ENCODE data around the gene NECAP2. TPM values are rescaled to one million over a fixed set of nuclear protein-coding genes. Genes with fewer than 3 reads are reported as not detected.

The NECAP2 gene
- total RNA-seq, 1 donor from 2014 or later: 46.6 TPM

DNA sequence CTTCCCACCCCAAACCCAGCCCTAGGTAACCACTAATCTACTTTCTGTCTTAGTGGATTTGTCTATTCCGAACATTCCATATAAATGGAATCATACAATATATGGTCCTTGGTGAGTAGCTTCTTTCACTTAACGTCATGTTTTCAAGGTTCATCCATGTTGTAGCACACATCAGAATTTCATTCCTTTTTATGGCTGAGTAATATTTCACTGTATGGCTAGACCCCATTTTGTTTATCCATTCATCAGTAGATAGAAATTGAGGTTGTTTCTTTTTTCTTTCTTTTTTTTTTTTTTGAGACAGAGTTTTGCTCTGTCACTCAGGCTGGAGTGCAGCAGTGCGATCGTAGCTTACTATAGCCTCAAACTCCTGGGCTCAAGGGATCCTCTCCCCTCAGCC is 6.5 kb upstream of the NECAP2 start:
- H3K79me2 ChIP-seq (ENCODE audit: low read depth): no peaks in the 10 kb centered on the region
- no peak overlapping the region for H2AFZ ChIP-seq (replicated peaks)
- DNase-seq (ENCODE audit: low spot score): no peak
- no peak for TF ChIP-seq EZH2 (IDR thresholded peaks at IDR 0.05)
- no peak for TF ChIP-seq EZH2phosphoT487 (IDR thresholded peaks at IDR 0.05)
- no peak for TF ChIP-seq CTCF (IDR thresholded peaks at IDR 0.05)
- H3K27ac Mint-ChIP-seq: no peak overlapping the region
- H3K36me3 ChIP-seq: no peaks in the 10 kb centered on the region
- H3K9ac ChIP-seq: no peak overlapping the region
- no peak overlapping the region for H3K4me2 ChIP-seq
- no peaks in the 10 kb centered on the region for H3F3A ChIP-seq (ENCODE audit: low read depth)
- H3K4me1 Mint-ChIP-seq: peaks cover 4% of the 10 kb centered on the region
- no peaks in the 10 kb centered on the region for H3K9me3 Mint-ChIP-seq
- no peaks in the 10 kb centered on the region for H3K36me3 Mint-ChIP-seq
- H3K4me3 Mint-ChIP-seq: no peak overlapping the region
- no peaks in the 10 kb centered on the region for H4K20me1 ChIP-seq (ENCODE audit: low read depth)
- H3K9me3 ChIP-seq (ENCODE audit: low read depth): no peaks in the 10 kb centered on the region
- no peaks in the 10 kb centered on the region for H3K4me1 ChIP-seq
- no peak overlapping the region for H3K27ac ChIP-seq
- peaks cover 9% of the 10 kb centered on the region for H3K27me3 Mint-ChIP-seq (ENCODE audit: insufficient read depth, low read depth)
- H3K27me3 ChIP-seq: no peaks in the 10 kb centered on the region
- H3K4me3 ChIP-seq: no peak overlapping the region

GRCh38 chr1:16434501-16434900 is 6.0 kb upstream of the NECAP2 start:
- H3K9me3 ChIP-seq (ENCODE audit: low read depth): no peaks in the 10 kb centered on the region
- DNase-seq (ENCODE audit: low spot score): no peak
- Mint-ChIP-seq H3K27ac (no peak overlapping the region), H3K4me1 (peaks cover 4% of the 10 kb centered on the region), H3K36me3 (no peaks in the 10 kb centered on the region), H3K4me3 (no peak overlapping the region), H3K27me3 (ENCODE audit: insufficient read depth, low read depth) (peaks cover 9% of the 10 kb centered on the region), H3K9me3 (no peaks in the 10 kb centered on the region)
- H3K9ac ChIP-seq: no peak overlapping the region
- no peaks in the 10 kb centered on the region for H3K27me3 ChIP-seq
- H3K4me3 ChIP-seq: no peak overlapping the region
- no peaks in the 10 kb centered on the region for H3K79me2 ChIP-seq (ENCODE audit: low read depth)
- H3K27ac ChIP-seq: no peak overlapping the region
- no peaks in the 10 kb centered on the region for H4K20me1 ChIP-seq (ENCODE audit: low read depth)
- no peak overlapping the region for H3K4me2 ChIP-seq
- H3K4me1 ChIP-seq: no peaks in the 10 kb centered on the region
- no peaks in the 10 kb centered on the region for H3K36me3 ChIP-seq
- no peak overlapping the region for H2AFZ ChIP-seq (replicated peaks)
- no peaks in the 10 kb centered on the region for H3F3A ChIP-seq (ENCODE audit: low read depth)
- TF ChIP-seq EZH2phosphoT487 (IDR thresholded peaks at IDR 0.05): no peak
- TF ChIP-seq EZH2 (IDR thresholded peaks at IDR 0.05): no peak
- no peak for TF ChIP-seq CTCF (IDR thresholded peaks at IDR 0.05)

DNA sequence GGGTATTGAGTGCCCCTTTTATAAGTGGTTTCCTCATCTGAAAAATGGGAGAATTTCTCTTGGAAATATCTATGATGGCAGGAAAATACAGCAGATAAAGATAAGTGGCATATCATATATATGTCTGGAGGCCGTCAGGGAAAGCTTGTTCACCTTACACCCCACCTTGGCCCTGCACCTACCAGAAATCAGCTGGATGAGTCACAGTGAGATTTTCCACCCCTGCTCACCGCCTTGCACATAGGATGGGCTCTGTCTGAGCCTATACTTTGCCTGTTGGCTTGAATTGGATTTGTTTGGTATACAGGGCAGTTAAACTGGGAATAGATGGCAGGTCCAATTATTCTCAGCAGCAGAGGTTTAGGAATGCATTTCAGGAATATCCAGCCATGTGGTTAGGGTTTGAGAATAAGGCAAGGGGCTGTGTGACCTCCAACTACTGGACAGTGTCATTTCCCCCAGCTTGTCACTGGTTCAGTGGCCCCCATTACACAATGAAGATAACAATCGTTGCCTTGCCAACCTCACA is 3.5 kb upstream of the NECAP2 start, which contains the start of gene SPATA21:
Gene SPATA21, minus strand, starts transcription at position 479 of the 529 bp plus-strand sequence. CDS start 6,053 bp downstream, outside the sequence.
- no peak within 1 kb of the TSS for H3K4me3 Mint-ChIP-seq
- H3K27ac ChIP-seq: no peak within 1 kb of the TSS

More for the DNA sequence above, 3.5 kb upstream of the NECAP2 start, which contains the start of gene SPATA21:
- no peaks in the 10 kb centered on the region for H3K9me3 Mint-ChIP-seq
- peaks cover 9% of the 10 kb centered on the region for H4K20me1 ChIP-seq (ENCODE audit: low read depth)
- no peaks in the 10 kb centered on the region for H3K9me3 ChIP-seq (ENCODE audit: low read depth)
- peaks cover 14% of the 10 kb centered on the region for H3K79me2 ChIP-seq (ENCODE audit: low read depth)
- peaks cover 14% of the 10 kb centered on the region for H3K4me1 Mint-ChIP-seq
- no peak for DNase-seq (ENCODE audit: low spot score)
- no peak within 1 kb of the TSS for H3K9ac ChIP-seq
- peaks cover 11% of the 10 kb centered on the region for H3K27me3 Mint-ChIP-seq (ENCODE audit: insufficient read depth, low read depth)
- TF ChIP-seq EZH2 (IDR thresholded peaks at IDR 0.05) (no peak), CTCF (IDR thresholded peaks at IDR 0.05) (no peak), EZH2phosphoT487 (IDR thresholded peaks at IDR 0.05) (no peak)
- no peak within 1 kb of the TSS for H3K4me3 ChIP-seq
- no peaks in the 10 kb centered on the region for H3K36me3 ChIP-seq
- no peak within 1 kb of the TSS for H3K4me2 ChIP-seq
- H3K36me3 Mint-ChIP-seq: no peaks in the 10 kb centered on the region
- H3K4me1 ChIP-seq: peaks cover 5% of the 10 kb centered on the region
- peaks cover 5% of the 10 kb centered on the region for H3F3A ChIP-seq (ENCODE audit: low read depth)
- H2AFZ ChIP-seq (replicated peaks): no peak within 1 kb of the TSS
- no peaks in the 10 kb centered on the region for H3K27me3 ChIP-seq
- H3K27ac Mint-ChIP-seq: no peak within 1 kb of the TSS

Data from neural progenitor cell (in vitro differentiated cells).